Neuronal stem cell (in vitro differentiated cells): ENCODE data around the gene CEACAM16.

ENCODE experiments used
- DNase-seq: peaks from one replicate; pipeline ENCODE4 v3.0.0-alpha.2; 2013; ENCODE audit warnings: low spot score
- H2AFZ ChIP-seq: one replicate; pipeline ENCODE4 v1.6.1; 2013; ENCODE audit warnings: mild to moderate bottlenecking, low read length, inconsistent platforms
- H2AK5ac ChIP-seq: 2 replicates; pipeline ENCODE4 v1.6.1; 2013; ENCODE audit warnings: low read depth, mild to moderate bottlenecking, inconsistent platforms, low read length, moderate library complexity, mixed read lengths
- H2BK120ac ChIP-seq: 2 replicates; pipeline ENCODE4 v1.6.1; 2013; ENCODE audit warnings: low read depth, mild to moderate bottlenecking, inconsistent platforms, low read length, moderate library complexity, mixed read lengths
- H2BK12ac ChIP-seq: one replicate; pipeline ENCODE4 v1.6.1; 2013; ENCODE audit warnings: low read length, inconsistent platforms
- H2BK15ac ChIP-seq: 2 replicates; pipeline ENCODE4 v1.6.1; 2013; ENCODE audit warnings: mild to moderate bottlenecking, low read length, inconsistent platforms, mixed read lengths
- H2BK5ac ChIP-seq: one replicate; pipeline ENCODE4 v1.6.1; 2013; ENCODE audit warnings: inconsistent platforms, mild to moderate bottlenecking, low read length, moderate library complexity
- H3K14ac ChIP-seq: one replicate; pipeline ENCODE4 v1.6.1; 2013; ENCODE audit warnings: low read length, inconsistent platforms
- H3K18ac ChIP-seq: 2 replicates; pipeline ENCODE4 v1.6.1; 2013; ENCODE audit warnings: low read length, inconsistent platforms
- H3K23ac ChIP-seq: 2 replicates; pipeline ENCODE4 v1.6.1; 2013; ENCODE audit warnings: low read depth, mild to moderate bottlenecking, mixed read lengths, low read length, inconsistent platforms; ENCODE audit not compliant: poor library complexity
- H3K27ac ChIP-seq: replicated peaks from 3 replicates; pipeline ENCODE4 v1.5.1; 2013; ENCODE audit warnings: low read length, inconsistent platforms
- H3K27me3 ChIP-seq, 3 experiments: 2 replicates each; pipeline ENCODE4 v1.6.1; 2013; ENCODE audit warnings: low read length in 3 of 3, mild to moderate bottlenecking in 2 of 3, inconsistent platforms in 1 of 3, low read depth in 1 of 3, mixed read lengths in 1 of 3, moderate library complexity in 1 of 3; ENCODE audit not compliant: control insufficient read depth in 3 of 3, insufficient read depth in 3 of 3
- H3K36me3 ChIP-seq, 2 donors: replicated peaks in 1 of 2; 2 replicates each; pipeline ENCODE4 v1.6.1; 2013; ENCODE audit warnings: low read length in 2 of 2; ENCODE audit not compliant: control insufficient read depth in 2 of 2, insufficient read depth in 2 of 2
- H3K4ac ChIP-seq: 2 replicates; pipeline ENCODE4 v1.6.1; 2013; ENCODE audit warnings: inconsistent platforms, mild to moderate bottlenecking, low read length, moderate library complexity
- H3K4me1 ChIP-seq, 2 donors: 1 replicate in 1 of 2; 2 replicates in 1 of 2; pipeline ENCODE4 v1.6.1; 2013; ENCODE audit warnings: low read length in 2 of 2, low read depth in 1 of 2; ENCODE audit not compliant: control insufficient read depth in 2 of 2, insufficient read depth in 1 of 2
- H3K4me2 ChIP-seq: one replicate; pipeline ENCODE4 v1.6.1; 2013; ENCODE audit warnings: mild to moderate bottlenecking, low read length, inconsistent platforms; ENCODE audit not compliant: insufficient read depth, poor library complexity, severe bottlenecking
- H3K4me3 ChIP-seq, 2 donors: 2 replicates each; pipeline ENCODE4 v1.5.1; 2013; ENCODE audit warnings: low read length in 2 of 2, mild to moderate bottlenecking in 2 of 2, inconsistent platforms in 1 of 2, moderate library complexity in 1 of 2
- H3K79me1 ChIP-seq: one replicate; pipeline ENCODE4 v1.6.1; 2013; ENCODE audit warnings: low read depth, mild to moderate bottlenecking, inconsistent platforms, low read length, moderate library complexity
- H3K9ac ChIP-seq: one replicate; pipeline ENCODE4 v1.6.1; 2013; ENCODE audit warnings: mild to moderate bottlenecking, low read depth, low read length, inconsistent platforms; ENCODE audit not compliant: poor library complexity
- H3K9me3 ChIP-seq, 2 donors: replicated peaks in 1 of 2; 2 replicates each; pipeline versions ENCODE3 to v1.6.1; 2013; ENCODE audit warnings: low read length in 2 of 2, mild to moderate bottlenecking in 2 of 2, inconsistent platforms in 1 of 2, low read depth in 1 of 2, mixed read lengths in 1 of 2, moderate library complexity in 1 of 2; ENCODE audit not compliant: control insufficient read depth in 2 of 2, insufficient read depth in 1 of 2
- H4K8ac ChIP-seq: one replicate; pipeline ENCODE4 v1.6.1; 2013; ENCODE audit warnings: low read depth, mild to moderate bottlenecking, inconsistent platforms, low read length, moderate library complexity
- H4K91ac ChIP-seq: one replicate; pipeline ENCODE4 v1.6.1; 2013; ENCODE audit warnings: low read length, low read depth, mild to moderate bottlenecking, inconsistent platforms; ENCODE audit not compliant: poor library complexity
- WGBS, 2 donors: extraction: QIAGEN DNeasy Blood & Tissue Kit; methylation state at CpG; one replicate each; pipeline ENCODE4 v1.1.7; 2013; ENCODE audit warnings: missing lambda C conversion rate in 2 of 2, mixed read lengths in 1 of 2; ENCODE audit not compliant: insufficient read length in 2 of 2, insufficient replicate concordance in 1 of 2; ENCODE audit errors: extremely low coverage in 2 of 2; 5-methylcytosine and 5-hydroxymethylcytosine counted together

Gene CEACAM16

DNA sequence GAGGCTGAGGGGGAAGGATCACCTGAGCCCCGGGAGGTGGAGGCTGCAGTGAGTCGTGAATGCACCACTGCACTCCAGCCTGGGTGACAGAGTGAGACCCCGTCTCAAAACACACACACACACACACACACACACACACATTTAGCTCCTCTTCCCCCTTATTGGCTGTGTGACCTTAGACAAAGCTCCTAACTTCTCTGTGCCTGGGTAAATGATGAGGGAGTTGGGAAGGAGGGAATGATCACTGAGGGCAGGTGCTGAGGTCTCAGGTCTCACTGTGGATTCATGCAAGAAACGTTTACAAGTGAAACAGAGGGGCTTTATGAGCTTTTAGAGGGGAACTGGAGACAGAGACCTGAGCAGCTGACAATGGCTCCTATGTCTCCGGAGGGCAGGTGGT lies 32.7 kb downstream of the CEACAM16 start:
- Histone ChIP-seq H4K91ac (no peak overlapping the region), H3K18ac (no peak overlapping the region), H3K23ac (no peak overlapping the region), H3K9me3 (no peaks in the 10 kb centered on the region), H2BK15ac (no peak overlapping the region), H3K36me3 (no peaks in the 10 kb centered on the region), H3K4ac (no peak overlapping the region), H3K4me2 (no peak overlapping the region), H2AK5ac (no peak overlapping the region), H2BK12ac (no peak overlapping the region), H2BK5ac (no peak overlapping the region), H3K4me3 (no peak overlapping the region), H3K4me1 (peaks cover 0 to 2% of the 10 kb centered on the region in 2 donors), H3K14ac (no peak overlapping the region), H4K8ac (no peak overlapping the region), H3K9ac (no peak overlapping the region), H3K27ac (no peak overlapping the region), H3K79me1 (no peaks in the 10 kb centered on the region), H3K27me3 (no peaks in the 10 kb centered on the region), H2BK120ac (no peak overlapping the region), H2AFZ (no peak overlapping the region)
- no peak for DNase-seq
- no CpG with 5 or more reads among the region's 5 CpGs for WGBS, 2 donors

DNA sequence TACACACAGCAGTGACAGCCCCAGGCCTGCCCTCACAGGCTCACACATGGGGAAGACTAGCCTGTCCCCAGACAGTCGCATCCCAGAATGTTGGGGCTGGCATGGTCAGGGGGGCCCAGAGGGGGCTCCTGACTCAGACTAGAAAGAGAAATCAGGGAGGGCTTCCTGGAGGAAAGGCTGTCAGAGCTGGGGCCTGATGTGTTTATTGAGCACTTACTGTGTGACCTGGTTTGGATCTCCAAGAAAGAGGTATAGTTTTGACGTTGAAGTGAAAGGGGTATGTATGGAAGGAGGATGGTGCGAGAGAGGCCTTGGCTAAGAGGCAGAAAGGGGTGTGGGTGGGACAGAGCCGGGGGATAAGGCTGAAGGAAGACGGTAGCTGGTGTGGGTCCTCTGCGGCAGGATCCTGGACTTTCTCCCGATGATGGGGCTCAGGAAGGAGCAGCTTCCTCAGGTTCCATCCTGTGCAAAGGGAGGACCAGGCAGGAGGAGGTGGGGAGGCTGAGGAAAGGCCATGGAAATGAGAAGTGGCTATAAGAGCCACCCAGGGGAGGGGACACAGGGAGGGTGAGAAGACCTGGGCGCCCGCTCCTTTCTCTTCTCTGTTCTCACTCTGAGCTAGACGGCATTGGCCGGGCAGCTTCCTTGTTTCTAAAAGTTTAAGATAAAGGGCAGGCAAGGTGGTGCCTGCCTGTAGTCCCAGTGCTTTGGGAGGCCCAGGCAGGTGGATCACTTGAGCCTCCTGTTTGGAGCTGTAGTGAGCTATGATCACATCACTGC lies 33.5 kb downstream of the CEACAM16 start:
- H4K91ac ChIP-seq: no peak overlapping the region
- peak overlapping the region; percentile 41 for H2BK12ac ChIP-seq
- H4K8ac ChIP-seq: no peak overlapping the region
- no peaks in the 10 kb centered on the region for H3K36me3 ChIP-seq
- no peaks in the 10 kb centered on the region for H3K9me3 ChIP-seq
- no peaks in the 10 kb centered on the region for H3K79me1 ChIP-seq
- no peak overlapping the region for H2BK5ac ChIP-seq
- H2BK120ac ChIP-seq: peak overlapping the region; percentile 47
- H3K27me3 ChIP-seq: peaks cover 0 to 2% (median 0%) of the 10 kb centered on the region in 3 experiments
- no peak overlapping the region for H3K4ac ChIP-seq
- no peak overlapping the region for H3K18ac ChIP-seq
- peaks cover 0 to 2% of the 10 kb centered on the region in 2 donors for H3K4me1 ChIP-seq
- no peak overlapping the region for H3K14ac ChIP-seq
- WGBS, 2 donors: 100% methylated on average over 1 of the region's 11 CpGs
- H3K4me2 ChIP-seq: no peak overlapping the region
- no peak overlapping the region for H3K9ac ChIP-seq
- no peak overlapping the region for H2BK15ac ChIP-seq
- DNase-seq: no peak
- H3K27ac ChIP-seq: no peak overlapping the region
- no peak overlapping the region for H3K23ac ChIP-seq
- H3K4me3 ChIP-seq: no peak overlapping the region
- no peak overlapping the region for H2AK5ac ChIP-seq
- H2AFZ ChIP-seq: no peak overlapping the region

DNA sequence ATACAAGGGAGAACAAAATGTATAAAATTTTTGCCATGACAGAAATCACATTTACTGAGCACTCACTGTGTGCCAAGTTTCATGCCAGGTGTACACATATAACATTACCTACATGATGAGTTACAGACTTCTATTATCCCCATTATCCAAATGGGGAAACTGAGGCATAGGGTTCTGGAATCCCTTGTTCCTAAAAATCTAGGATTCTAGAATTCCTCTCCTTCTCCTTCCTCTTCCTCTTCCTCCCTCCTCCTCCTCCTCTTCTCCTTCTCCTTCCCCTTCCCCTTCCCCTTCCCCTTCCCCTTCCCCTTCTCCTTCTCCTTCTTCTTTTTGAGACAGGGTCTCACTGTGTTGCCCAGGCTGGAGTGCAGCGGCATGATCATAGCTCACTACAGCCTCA lies 35.4 kb downstream of the CEACAM16 start:
- Histone ChIP-seq H4K8ac (no peak overlapping the region), H3K27me3 (peaks cover 0 to 21% (median 0%) of the 10 kb centered on the region in 3 experiments), H3K79me1 (no peaks in the 10 kb centered on the region), H3K27ac (no peak overlapping the region), H2BK12ac (no peak overlapping the region), H3K4me1 (no peaks in the 10 kb centered on the region), H2BK120ac (no peak overlapping the region), H3K9ac (no peak overlapping the region), H3K4me3 (no peak overlapping the region), H3K4me2 (no peak overlapping the region), H2AFZ (no peak overlapping the region), H3K23ac (no peak overlapping the region), H3K18ac (no peak overlapping the region), H2AK5ac (no peak overlapping the region), H3K4ac (no peak overlapping the region), H3K14ac (no peak overlapping the region), H3K9me3 (no peaks in the 10 kb centered on the region), H3K36me3 (no peaks in the 10 kb centered on the region), H2BK15ac (no peak overlapping the region), H4K91ac (no peak overlapping the region), H2BK5ac (no peak overlapping the region)
- no CpG with 5 or more reads among the region's 1 CpG for WGBS, 2 donors
- DNase-seq: no peak

DNA sequence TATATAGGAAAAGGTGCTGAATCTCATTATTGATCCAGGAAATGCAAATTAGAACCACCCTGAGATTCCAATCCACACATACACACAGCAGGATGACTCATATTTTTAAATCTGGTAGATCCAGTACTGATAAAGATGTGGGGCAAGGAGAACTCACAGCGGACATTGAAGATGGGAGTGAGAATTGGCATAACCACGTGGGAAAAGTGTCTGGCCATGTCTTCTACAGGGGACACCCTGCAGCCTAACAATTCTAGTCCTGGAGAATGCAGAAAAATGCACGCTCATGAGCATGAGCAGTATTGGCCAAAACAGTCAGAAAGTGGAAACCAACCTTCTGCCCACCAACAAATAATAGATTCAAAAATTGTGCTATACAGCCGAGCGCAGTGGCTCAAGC lies 36.1 kb downstream of the CEACAM16 start:
- Histone ChIP-seq H3K18ac (no peak overlapping the region), H3K27me3 (peaks cover 0 to 21% (median 0%) of the 10 kb centered on the region in 3 experiments), H4K8ac (no peak overlapping the region), H3K4ac (no peak overlapping the region), H2AK5ac (no peak overlapping the region), H3K9me3 (no peaks in the 10 kb centered on the region), H3K23ac (no peak overlapping the region), H2AFZ (no peak overlapping the region), H3K4me1 (no peaks in the 10 kb centered on the region), H3K14ac (no peak overlapping the region), H2BK15ac (no peak overlapping the region), H3K4me3 (no peak overlapping the region), H2BK12ac (no peak overlapping the region), H2BK120ac (no peak overlapping the region), H2BK5ac (no peak overlapping the region), H3K9ac (no peak overlapping the region), H3K36me3 (no peaks in the 10 kb centered on the region), H4K91ac (no peak overlapping the region), H3K79me1 (no peaks in the 10 kb centered on the region), H3K27ac (no peak overlapping the region), H3K4me2 (no peak overlapping the region)
- DNase-seq: no peak
- WGBS, 2 donors: no CpG with 5 or more reads among the region's 5 CpGs
